Suprapubic skin (tissue), 4 donors: ENCODE results near the gene VLDLR. TPM values are rescaled to one million over a fixed set of nuclear protein-coding genes. Genes with fewer than 3 reads are reported as not detected.

ENCODE experiments used
- DNase-seq, 2 donors: peaks; one replicate each; pipeline ENCODE4 v3.0.0-alpha.2; 2019; ENCODE audit warnings: low spot score in 2 of 2
- H3K27ac ChIP-seq: fragments of 200-600 bp; sonication (generic); one replicate; pipeline ENCODE4 v1.5.1; 2019
- H3K27me3 ChIP-seq: fragments of 200-600 bp; sonication (generic); one replicate; pipeline ENCODE4 v1.5.1; 2019
- H3K36me3 ChIP-seq: fragments of 200-600 bp; sonication (generic); one replicate; pipeline ENCODE4 v1.5.1; 2019
- H3K4me1 ChIP-seq: fragments of 200-600 bp; sonication (generic); one replicate; pipeline ENCODE4 v1.5.1; 2019
- H3K4me3 ChIP-seq: fragments of 200-600 bp; sonication (generic); one replicate; pipeline ENCODE4 v1.5.1; 2019; ENCODE audit warnings: mild to moderate bottlenecking
- H3K9me3 ChIP-seq: fragments of 200-600 bp; sonication (generic); one replicate; pipeline ENCODE4 v1.5.1; 2019
- EP300 ChIP-seq: sonication (generic); formaldehyde crosslinking; IDR thresholded peaks from one replicate; pipeline ENCODE4 v1.6.1; 2017; ENCODE audit warnings: antibody characterized with exemption
- POLR2A ChIP-seq, 2 donors: fragments of 450-650 bp; IDR thresholded peaks; one replicate each; pipeline ENCODE4 v1.6.1; 2017; ENCODE audit warnings: antibody characterized with exemption in 2 of 2, mild to moderate bottlenecking in 2 of 2, moderate library complexity in 2 of 2
- POLR2AphosphoS5 ChIP-seq, 3 donors: sonication (generic); formaldehyde crosslinking; IDR thresholded peaks; one replicate each; pipeline ENCODE4 v1.6.1; 2017; ENCODE audit warnings: antibody characterized with exemption in 3 of 3
- WGBS: methylation state at CpG from one replicate; pipeline ENCODE4 v1.1.5; 2018; 5-methylcytosine and 5-hydroxymethylcytosine counted together
- total RNA-seq, 4 donors: library from RNA; depleted of rRNA; stranded (reverse); fragments of >200 nt; gene quantifications; one replicate each; pipeline ENCODE4 v1.1.0, GENCODE V29; 2016
- TF ChIP-seq, protein P1 (sequence below), 2 donors: fragments of 200-600 bp in 1 of 2; fragments of 450-650 bp in 1 of 2; sonication (generic) in 1 of 2; IDR thresholded peaks; one replicate each; pipeline ENCODE4 v1.5.1; 2016 to 2019; ENCODE audit warnings: antibody characterized with exemption in 2 of 2, mild to moderate bottlenecking in 1 of 2, moderate library complexity in 1 of 2

VLDLR gene
- total RNA-seq, 4 donors from 2014 or later: 1.1 to 8.4 (median 6.9) TPM

GRCh38 chr9:2674141-2674824 is 52.7 kb downstream of the VLDLR start:
- TF ChIP-seq, protein P1, sequence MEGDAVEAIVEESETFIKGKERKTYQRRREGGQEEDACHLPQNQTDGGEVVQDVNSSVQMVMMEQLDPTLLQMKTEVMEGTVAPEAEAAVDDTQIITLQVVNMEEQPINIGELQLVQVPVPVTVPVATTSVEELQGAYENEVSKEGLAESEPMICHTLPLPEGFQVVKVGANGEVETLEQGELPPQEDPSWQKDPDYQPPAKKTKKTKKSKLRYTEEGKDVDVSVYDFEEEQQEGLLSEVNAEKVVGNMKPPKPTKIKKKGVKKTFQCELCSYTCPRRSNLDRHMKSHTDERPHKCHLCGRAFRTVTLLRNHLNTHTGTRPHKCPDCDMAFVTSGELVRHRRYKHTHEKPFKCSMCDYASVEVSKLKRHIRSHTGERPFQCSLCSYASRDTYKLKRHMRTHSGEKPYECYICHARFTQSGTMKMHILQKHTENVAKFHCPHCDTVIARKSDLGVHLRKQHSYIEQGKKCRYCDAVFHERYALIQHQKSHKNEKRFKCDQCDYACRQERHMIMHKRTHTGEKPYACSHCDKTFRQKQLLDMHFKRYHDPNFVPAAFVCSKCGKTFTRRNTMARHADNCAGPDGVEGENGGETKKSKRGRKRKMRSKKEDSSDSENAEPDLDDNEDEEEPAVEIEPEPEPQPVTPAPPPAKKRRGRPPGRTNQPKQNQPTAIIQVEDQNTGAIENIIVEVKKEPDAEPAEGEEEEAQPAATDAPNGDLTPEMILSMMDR (IDR thresholded peaks at IDR 0.05): no peak
- TF ChIP-seq EP300 (no peak), POLR2AphosphoS5 (IDR thresholded peaks at IDR 0.05) (no peak), POLR2A (IDR thresholded peaks at IDR 0.05) (no peak)
- H3K4me1 ChIP-seq: peaks cover 5% of the 10 kb centered on the region
- H3K4me3 ChIP-seq: no peak overlapping the region
- H3K9me3 ChIP-seq: no peaks in the 10 kb centered on the region
- WGBS: 65% methylated on average over 9 of the region's 9 CpGs
- H3K27me3 ChIP-seq: no peaks in the 10 kb centered on the region
- DNase-seq: no peak
- H3K36me3 ChIP-seq: no peaks in the 10 kb centered on the region
- no peak overlapping the region for H3K27ac ChIP-seq

DNA sequence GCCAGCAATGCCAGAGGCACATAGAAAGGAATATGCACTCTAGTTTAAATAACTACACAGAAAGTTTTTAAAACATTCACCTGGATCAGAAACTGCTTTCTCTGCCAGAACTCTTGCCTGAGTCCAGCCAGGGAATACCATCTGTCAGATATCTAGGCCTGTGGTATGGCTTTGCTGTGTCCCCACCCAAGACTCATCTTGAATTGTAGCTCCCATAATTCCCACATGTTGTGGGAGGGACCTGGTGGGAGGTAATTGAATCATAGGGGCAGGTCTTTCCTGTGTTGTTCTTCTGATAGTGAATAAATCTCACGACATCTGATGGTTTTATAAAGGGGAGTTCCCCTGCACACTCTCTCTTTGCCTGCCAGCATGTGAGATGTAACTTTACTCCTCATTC is 54.2 kb downstream of the VLDLR start:
- H3K36me3 ChIP-seq: no peaks in the 10 kb centered on the region
- no peaks in the 10 kb centered on the region for H3K9me3 ChIP-seq
- DNase-seq: no peak
- peaks cover 5% of the 10 kb centered on the region for H3K4me1 ChIP-seq
- no peak for TF ChIP-seq POLR2AphosphoS5 (IDR thresholded peaks at IDR 0.05)
- TF ChIP-seq EP300: no peak
- TF ChIP-seq, protein P1 (IDR thresholded peaks at IDR 0.05): no peak
- TF ChIP-seq POLR2A (IDR thresholded peaks at IDR 0.05): no peak
- no peaks in the 10 kb centered on the region for H3K27me3 ChIP-seq
- H3K27ac ChIP-seq: no peak overlapping the region
- 45% methylated on average over 1 of the region's 1 CpG for WGBS
- H3K4me3 ChIP-seq: no peak overlapping the region

DNA sequence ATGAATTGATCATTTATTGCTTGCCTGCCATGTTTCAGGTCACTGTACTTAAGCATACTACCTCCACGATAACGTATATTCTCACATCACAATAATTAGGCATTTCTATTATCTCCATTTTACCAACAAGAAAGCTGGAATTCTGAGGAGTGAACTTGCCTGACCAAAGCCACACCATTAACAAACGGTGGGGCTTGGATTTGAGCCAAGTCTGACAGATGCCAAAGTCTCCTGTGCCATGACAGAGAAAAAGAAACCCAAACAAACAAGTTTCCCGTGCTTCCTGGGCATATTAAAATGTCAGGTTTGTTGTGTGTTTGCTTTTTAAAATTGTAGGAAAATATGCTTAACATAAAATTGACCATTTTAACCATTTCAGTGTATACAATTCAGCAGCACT is 54.9 kb downstream of the VLDLR start:
- Histone ChIP-seq H3K9me3 (no peaks in the 10 kb centered on the region), H3K4me3 (no peak overlapping the region), H3K4me1 (peaks cover 5% of the 10 kb centered on the region), H3K27me3 (no peaks in the 10 kb centered on the region), H3K27ac (no peak overlapping the region), H3K36me3 (no peaks in the 10 kb centered on the region)
- 66% methylated on average over 4 of the region's 4 CpGs for WGBS
- TF ChIP-seq POLR2A (IDR thresholded peaks at IDR 0.05): no peak
- no peak for TF ChIP-seq POLR2AphosphoS5 (IDR thresholded peaks at IDR 0.05)
- TF ChIP-seq, protein P1 (IDR thresholded peaks at IDR 0.05): no peak
- no peak for TF ChIP-seq EP300
- no peak for DNase-seq

DNA sequence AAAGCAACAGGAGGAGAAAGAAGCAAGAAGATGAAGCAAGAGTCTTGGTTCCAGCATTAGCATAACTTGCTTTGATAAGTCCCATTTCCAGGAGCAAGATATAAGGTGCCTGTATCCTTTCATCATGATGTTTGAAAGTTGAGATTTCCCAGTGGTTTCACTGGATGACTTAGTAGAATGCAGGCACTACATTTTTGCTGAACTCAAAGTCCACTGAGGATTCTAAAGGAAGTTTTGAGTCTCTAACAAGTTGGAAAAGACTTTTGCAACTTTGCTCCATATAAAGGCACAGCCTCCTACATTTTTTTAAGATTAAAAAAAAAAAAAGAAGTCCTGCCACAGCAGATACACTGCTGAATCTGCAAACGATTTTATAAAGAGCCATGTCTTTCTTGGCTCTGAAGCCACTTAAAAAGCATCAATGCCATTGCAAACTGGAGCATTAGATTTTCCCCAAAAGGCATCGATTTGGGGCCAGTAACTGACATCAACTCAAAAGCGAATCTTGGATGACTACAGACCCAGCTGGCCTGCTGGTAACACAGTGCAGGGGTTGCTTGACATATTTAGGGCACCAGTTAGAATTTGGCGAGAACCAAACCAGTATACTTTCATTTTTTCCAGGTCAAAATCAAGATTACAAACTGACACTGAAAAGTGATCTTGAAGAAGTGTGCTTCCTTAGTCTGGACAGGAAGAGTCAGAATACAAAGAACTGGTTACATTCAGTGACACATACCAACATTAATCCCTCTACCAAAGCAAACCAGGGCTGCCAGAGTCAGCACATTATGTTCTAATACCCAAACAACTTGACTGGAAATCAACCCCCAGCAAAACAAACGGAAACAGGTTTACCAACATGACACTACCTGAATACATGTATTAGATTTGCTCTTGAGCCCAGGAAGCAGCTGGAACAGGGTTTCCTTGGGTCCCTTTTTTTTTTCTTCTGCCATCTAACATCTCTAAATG is 56.6 kb downstream of the VLDLR start:
- TF ChIP-seq, protein P1 (IDR thresholded peaks at IDR 0.05): no peak
- TF ChIP-seq POLR2A (IDR thresholded peaks at IDR 0.05) (no peak), POLR2AphosphoS5 (IDR thresholded peaks at IDR 0.05) (no peak), EP300 (no peak)
- Histone ChIP-seq H3K4me1 (peaks cover 5% of the 10 kb centered on the region), H3K4me3 (no peak overlapping the region), H3K36me3 (no peaks in the 10 kb centered on the region), H3K9me3 (no peaks in the 10 kb centered on the region), H3K27ac (no peak overlapping the region), H3K27me3 (no peaks in the 10 kb centered on the region)
- DNase-seq: no peak
- whole genome bisulfite sequencing: 38% methylated on average over 5 of the region's 5 CpGs

DNA sequence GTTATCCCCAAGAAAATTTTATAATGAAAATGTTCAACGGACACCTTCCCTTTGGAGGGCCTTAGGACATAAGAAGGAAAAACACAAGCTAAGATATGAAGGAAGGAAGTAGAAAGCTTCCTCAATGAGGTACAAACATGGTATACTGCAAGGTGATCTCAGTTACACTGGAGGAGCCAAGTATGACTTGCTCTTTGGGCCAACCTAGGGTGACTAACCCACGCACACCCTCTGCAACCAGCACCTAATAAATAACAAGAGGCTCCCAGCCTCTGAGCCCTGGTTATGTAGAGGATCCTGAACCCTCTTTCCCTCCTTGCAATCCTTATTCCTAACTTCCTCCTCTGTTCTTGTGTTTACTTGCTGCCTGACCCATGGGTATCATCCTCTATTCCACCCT is 57.4 kb downstream of the VLDLR start:
- 55% methylated on average over 2 of the region's 2 CpGs for WGBS
- no peak for DNase-seq
- Histone ChIP-seq H3K4me3 (no peak overlapping the region), H3K27ac (no peak overlapping the region), H3K36me3 (no peaks in the 10 kb centered on the region), H3K4me1 (peaks cover 5% of the 10 kb centered on the region), H3K27me3 (no peaks in the 10 kb centered on the region), H3K9me3 (no peaks in the 10 kb centered on the region)
- TF ChIP-seq, protein P1 (IDR thresholded peaks at IDR 0.05): no peak
- TF ChIP-seq POLR2A (IDR thresholded peaks at IDR 0.05) (no peak), EP300 (no peak), POLR2AphosphoS5 (IDR thresholded peaks at IDR 0.05) (no peak)
